SK-N-SH (cell line): ENCODE results near the gene IGSF3.

Experiments used
- CTCF ChIP-seq: fragments of 200-600 bp; sonication (generic); IDR thresholded peaks from 2 replicates; pipeline ENCODE4 v1.6.1; 2017; ENCODE audit warnings: antibody characterized with exemption, mild to moderate bottlenecking, moderate library complexity
- EP300 ChIP-seq, 2 experiments: IDR thresholded peaks; 2 replicates each; pipeline versions ENCODE4 v1.4.0 to v1.6.1; 2012; ENCODE audit warnings: borderline replicate concordance in 1 of 2, low read depth in 1 of 2, low read length in 1 of 2
- FOSL2 ChIP-seq: IDR thresholded peaks from 2 replicates; pipeline ENCODE4 v1.4.0; 2012; ENCODE audit warnings: low read depth, mild to moderate bottlenecking, moderate library complexity, borderline replicate concordance
- FOXJ3 ChIP-seq: sonication (generic); formaldehyde crosslinking; IDR thresholded peaks from 2 replicates; pipeline ENCODE4 v1.5.1; 2020; ENCODE audit warnings: mild to moderate bottlenecking, missing genetic modification reagents
- GABPA ChIP-seq: IDR thresholded peaks from 2 replicates; pipeline ENCODE4 v1.4.0; 2012; ENCODE audit warnings: low read depth, mild to moderate bottlenecking
- JUND ChIP-seq: IDR thresholded peaks from 2 replicates; pipeline ENCODE4 v1.4.0; 2012
- MAX ChIP-seq: IDR thresholded peaks from 2 replicates; pipeline ENCODE4 v1.4.0; 2012; ENCODE audit warnings: low read depth
- POLR2AphosphoS5 ChIP-seq: IDR thresholded peaks from 2 replicates; pipeline ENCODE4 v1.6.1; 2012; ENCODE audit warnings: low read depth, low read length
- REST ChIP-seq: IDR thresholded peaks from 2 replicates; pipeline ENCODE4 v1.6.1; 2012; ENCODE audit warnings: mild to moderate bottlenecking, low read depth, low read length, moderate library complexity
- SIN3A ChIP-seq: IDR thresholded peaks from 2 replicates; pipeline ENCODE4 v1.6.1; 2012; ENCODE audit warnings: low read depth, mild to moderate bottlenecking, low read length, moderate library complexity, borderline replicate concordance
- TF ChIP-seq, protein P1 (sequence below): fragments of 150-350 bp; IDR thresholded peaks from 2 replicates; pipeline ENCODE4 v1.6.1; 2017; ENCODE audit warnings: antibody characterized with exemption, low read length, low read depth, borderline replicate concordance
- TF ChIP-seq, protein P2 (sequence below): IDR thresholded peaks from 2 replicates; pipeline ENCODE4; 2012

DNA sequence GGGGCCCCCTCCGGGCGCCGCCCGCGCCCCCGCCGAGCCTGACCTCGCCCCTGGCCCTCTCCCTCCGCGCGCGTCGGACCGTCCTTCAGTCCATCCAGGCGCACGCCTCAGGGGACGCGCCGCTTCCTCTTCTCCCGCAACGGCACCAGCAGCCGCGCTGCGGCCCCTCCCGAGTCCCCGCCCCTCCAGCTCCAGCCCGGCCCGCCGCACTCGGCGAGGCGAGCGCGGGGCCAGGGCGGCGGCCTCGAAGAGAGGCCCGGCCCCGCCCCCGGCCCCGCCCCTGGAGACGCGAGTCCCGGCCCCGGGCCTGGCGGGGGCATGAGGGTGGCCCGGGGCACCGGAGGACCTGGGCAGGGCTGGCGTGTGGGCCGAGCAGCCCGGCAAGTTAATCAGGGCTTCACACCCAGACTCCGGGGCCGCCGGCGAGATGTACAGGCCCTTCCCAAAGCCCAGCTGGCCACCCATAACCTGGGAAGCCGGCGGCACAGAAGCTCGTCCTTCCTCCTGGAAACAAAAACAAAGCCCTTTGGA lies at the start of gene IGSF3:
- no peak for TF ChIP-seq CTCF
- TF ChIP-seq, protein P1, sequence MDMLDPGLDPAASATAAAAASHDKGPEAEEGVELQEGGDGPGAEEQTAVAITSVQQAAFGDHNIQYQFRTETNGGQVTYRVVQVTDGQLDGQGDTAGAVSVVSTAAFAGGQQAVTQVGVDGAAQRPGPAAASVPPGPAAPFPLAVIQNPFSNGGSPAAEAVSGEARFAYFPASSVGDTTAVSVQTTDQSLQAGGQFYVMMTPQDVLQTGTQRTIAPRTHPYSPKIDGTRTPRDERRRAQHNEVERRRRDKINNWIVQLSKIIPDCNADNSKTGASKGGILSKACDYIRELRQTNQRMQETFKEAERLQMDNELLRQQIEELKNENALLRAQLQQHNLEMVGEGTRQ: no peak
- no peak for TF ChIP-seq JUND
- no peak for TF ChIP-seq SIN3A
- TF ChIP-seq POLR2AphosphoS5: no peak
- no peak for TF ChIP-seq MAX
- TF ChIP-seq, protein P2, sequence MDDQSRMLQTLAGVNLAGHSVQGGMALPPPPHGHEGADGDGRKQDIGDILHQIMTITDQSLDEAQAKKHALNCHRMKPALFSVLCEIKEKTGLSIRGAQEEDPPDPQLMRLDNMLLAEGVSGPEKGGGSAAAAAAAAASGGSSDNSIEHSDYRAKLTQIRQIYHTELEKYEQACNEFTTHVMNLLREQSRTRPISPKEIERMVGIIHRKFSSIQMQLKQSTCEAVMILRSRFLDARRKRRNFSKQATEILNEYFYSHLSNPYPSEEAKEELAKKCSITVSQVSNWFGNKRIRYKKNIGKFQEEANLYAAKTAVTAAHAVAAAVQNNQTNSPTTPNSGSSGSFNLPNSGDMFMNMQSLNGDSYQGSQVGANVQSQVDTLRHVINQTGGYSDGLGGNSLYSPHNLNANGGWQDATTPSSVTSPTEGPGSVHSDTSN: no peak
- no peak for TF ChIP-seq FOXJ3 (CRISPR knock-in tag)
- no peak for TF ChIP-seq REST
- no peak for TF ChIP-seq GABPA
- TF ChIP-seq EP300 (IDR thresholded peaks at IDR 0.05; ENCODE audit: borderline replicate concordance in 1 of 2, low read depth in 1 of 2, low read length in 1 of 2): no peak
- no peak for TF ChIP-seq FOSL2
